HG03139 (cell line): ENCODE measurements around the gene ACSBG1.
"Not testable (repeated sequence)": the region's sequence is repeated elsewhere in the genome, so short reads cannot be mapped to it uniquely, and the experiment has no call there.

Experiments used
- ATAC-seq: cut with Tn5 transposase; IDR thresholded peaks from one replicate; pipeline ENCODE4 v1.9.1; 2021; ENCODE audit not compliant: unreplicated experiment

The ACSBG1 gene

DNA sequence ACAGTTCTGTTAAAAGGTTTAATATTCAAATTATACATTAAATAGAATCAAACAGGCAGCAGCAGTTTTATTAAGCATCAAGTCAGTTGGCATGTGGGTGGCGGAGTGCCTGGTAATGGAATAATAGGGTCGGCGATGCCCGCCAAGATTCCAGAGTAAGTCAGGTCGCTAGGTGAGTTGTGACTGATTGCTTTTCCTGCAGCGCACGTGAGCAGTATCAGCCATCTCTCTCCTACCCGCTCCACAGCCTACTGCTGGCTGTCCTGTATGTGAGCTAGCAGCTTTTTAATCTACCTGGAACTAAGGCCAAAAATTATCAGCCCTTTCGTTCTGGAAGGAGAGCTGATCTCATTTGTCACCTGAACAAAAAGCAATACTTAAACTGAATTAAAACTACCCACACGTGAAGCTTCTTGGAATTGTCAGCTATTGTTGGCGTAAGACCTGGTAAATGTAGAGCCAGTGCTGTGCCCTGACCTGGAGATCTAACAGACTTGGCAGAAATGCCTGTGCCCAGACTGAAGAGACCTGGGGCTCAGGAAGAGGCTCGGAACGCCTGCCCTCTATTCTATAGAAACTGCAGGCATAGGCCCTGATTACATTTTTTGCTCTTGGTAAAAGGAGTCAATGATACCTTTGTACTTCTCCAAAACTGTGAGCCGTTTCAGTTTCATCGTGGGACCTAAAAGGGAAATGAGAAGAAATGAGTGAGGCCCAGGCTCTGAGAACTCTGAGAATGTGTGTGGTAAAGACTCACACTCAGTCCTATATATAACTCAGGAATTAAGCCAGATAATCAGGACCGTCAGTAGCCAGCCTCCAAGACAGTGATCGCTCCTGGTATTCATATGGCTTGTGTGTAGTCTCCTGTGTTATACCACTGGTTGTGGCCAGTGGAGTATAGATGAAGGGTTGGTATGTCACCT is 63.3 kb downstream of the ACSBG1 start:
- peak; percentile 42 for ATAC-seq

DNA sequence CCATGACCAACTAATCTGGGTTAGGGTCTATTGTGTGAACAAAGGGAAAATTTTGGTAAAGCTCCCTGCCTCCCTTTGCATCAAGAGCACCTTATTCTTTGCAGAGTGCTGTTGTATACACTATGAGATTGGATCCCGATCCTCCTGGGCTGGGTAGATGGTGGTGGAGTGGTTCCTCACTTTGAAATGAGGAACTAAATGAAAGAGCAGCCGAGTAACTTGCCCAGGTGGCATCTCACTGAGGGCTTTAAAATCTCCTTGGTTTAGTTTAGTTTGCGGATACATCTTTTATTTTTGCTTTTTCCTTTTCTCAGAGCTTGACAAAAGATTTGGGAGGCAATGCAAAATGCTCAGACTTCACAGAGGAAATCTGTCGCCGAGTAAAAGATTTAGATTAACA is 65.8 kb downstream of the ACSBG1 start:
- ATAC-seq, result no peak

DNA sequence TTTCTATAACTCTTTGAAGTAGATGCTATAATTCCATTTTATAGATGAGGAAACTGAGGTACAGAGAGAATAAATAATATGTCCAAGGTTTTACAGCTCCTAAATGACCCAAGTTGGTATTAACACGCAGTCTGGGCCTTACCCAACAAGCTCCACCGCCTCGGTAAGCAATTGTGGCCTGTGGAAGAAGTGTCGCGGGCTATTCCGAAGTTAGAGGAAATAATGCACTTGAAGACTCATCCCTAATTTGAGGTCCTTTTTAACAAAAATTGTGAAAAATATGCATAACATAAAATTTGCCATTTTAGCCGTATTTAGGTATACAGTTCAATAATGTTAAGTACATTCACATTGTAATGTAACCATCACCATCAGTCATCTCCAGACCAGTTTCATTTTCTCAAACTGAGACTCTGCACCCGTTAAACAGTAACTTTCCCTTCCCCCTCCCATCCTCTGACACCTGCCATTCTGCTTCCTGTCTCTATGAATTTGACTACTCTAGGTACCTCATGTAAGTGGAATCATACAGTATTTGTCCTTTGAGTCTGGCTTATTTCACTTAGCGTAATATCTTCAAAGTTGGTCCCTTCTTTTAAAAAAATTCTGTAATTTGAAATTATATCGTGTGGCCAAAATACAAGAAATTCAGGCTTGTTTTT is 67.0 kb downstream of the ACSBG1 start:
- ATAC-seq, result peak; percentile 74

DNA sequence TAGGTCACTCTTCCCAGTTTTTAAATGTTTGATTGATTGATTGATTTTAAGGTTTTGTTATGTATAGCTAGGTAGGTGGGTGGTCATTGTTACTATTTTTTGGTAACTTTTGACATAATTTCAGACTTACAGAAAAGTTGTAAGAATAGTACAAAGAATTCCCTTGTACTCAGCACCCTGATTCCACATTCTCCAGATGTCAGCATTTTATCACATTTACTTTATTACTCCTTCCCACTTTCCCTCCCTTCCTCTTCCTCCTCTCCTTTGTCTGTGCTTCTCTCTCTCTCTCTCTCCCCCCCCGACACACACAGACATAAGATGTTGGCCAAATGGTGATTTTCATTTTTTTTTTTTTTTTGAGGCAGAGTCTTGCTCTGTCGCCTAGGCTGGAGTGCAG is 70.4 kb downstream of the ACSBG1 start:
- ATAC-seq, result no peak

DNA sequence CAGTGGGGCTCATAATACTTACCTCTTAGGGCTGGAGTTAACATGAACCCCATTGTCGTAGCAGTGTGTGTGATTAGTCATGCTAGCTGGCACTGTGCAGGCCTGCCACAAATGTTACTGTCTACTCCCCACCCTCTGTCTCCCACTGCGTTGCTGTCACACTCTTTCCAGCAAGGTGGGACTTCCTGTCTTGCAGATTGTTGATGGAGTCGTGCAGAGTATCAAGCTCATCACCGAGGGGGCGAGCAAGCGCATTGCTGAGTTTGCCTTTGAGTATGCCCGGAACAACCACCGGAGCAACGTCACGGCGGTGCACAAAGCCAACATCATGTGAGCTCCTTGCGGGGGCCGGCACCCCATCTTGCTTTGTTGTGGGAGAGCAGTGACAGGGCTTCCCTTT is 72.3 kb downstream of the ACSBG1 start:
- ATAC-seq, result no peak

DNA sequence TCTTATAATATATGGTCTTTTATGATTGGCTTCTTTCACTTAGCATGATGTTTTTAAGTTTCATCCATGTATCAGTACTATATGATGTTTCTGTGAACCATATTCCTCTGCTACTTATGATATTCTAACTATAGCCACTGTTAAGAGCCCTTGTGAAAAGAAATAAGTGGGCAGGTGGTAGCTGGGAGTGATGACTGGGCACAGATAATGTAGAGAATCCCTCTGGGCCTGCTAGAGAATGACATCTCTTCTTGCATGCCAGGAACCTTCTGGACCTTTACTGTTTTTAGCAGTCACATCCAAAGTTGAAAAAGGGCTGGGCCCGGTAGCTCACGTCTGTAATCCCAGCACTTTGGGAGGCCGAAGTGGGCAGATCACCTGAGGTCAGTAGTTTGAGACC is 75.0 kb downstream of the ACSBG1 start:
- no peak for ATAC-seq

DNA sequence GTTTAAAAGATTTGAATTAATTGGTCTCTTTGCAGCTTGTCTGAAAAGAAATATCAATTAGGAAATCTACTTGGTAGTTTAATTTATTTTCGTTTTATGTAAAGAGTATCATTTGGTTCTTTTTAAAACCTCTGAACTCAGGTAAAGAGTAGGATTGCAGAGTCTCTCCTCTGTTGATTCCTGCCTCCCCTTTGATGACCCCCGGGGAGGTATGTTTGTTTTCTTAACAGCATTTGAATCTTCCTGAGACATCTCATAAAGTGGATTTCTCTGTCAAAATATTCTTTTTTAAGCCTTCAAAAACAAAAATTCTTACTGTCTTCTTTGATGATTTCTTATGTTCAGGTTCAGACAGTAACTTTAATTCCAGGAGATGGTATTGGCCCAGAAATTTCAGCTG is 77.2 kb downstream of the ACSBG1 start:
- ATAC-seq, result no peak

DNA sequence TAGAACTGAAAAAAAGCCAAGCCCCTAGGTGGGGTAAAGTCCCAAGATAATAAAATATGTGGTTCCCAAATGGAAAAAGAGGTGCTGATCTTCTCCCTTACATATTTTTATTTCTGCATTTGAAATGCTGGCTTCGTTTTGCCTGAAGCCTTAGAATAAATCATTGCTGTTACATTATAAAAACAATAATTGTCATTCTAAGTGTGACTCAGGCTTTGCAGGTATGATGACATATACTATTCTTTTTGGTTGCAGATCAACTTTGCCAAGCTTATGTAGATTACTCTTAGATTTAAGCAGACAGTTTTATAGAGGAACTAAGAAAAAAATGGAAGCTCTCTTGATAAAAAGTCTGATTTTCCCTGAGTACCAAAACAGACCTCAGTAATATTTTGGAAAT is 77.7 kb downstream of the ACSBG1 start:
- no peak for ATAC-seq

DNA sequence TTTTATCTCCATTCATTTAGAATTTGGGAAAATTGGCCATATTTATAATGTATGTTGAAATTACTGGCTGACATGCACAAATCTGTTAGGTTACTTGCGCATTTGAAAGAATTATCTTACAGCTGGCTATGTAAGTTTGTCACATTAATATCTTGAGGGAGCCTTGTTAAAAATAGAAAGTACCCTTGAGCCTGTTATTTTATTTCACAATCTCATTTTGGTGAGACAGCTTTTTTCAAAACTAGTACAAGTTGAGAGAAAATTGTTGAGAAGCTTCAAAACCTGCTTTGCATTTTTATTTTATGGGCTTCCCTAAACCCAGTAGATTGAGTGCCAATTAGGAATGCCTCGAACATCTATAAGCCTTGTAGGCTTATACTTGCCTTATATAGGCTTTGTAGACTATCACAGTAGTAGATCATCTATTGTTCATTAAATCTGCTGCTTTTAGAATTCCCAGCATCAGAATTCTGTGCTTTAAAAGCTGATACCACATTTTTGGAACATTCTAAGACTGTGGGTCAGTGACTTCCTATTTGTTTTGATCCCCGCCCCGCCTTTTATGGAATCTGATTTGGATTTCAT is 78.9 kb downstream of the ACSBG1 start:
- no peak for ATAC-seq

DNA sequence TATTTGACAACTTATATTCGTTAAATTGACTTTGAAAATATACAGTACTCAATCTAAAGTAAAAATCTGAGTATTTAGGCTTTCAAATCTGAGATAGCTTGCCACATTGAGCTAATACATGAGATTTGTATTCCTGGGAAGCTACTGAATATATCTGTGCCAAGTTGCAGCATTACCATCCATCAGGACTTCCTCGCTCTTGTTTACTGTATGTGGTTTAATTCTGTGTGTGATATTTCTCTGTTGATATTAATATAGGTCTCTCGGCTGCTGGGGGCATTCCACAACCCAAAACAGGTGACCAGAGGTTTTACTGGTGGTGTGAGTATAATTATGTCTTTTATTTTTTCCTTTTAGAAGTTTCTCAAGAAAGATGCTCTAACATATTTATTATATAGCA is 79.4 kb downstream of the ACSBG1 start:
- no peak for ATAC-seq

DNA sequence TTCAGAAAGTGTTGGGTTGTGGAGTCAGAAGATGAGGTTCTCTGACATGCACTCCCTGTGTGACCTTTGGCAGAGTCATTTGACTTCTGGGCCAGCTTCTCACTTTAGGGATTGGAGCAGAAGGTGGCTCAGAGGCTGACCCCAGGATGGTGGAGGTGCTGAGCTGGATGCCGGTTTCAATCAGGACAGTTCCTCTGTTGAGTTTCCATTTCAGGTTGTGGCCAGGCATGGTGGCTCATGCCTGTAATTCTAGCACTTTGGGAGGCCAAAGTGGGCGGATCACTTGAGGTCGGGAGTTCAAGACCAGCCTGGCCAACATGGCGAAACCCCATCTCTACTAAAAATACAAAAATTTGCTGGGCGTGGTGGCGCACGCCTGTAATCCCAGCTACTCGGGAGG is 83.3 kb downstream of the ACSBG1 start:
- not testable (repeated sequence) for ATAC-seq

DNA sequence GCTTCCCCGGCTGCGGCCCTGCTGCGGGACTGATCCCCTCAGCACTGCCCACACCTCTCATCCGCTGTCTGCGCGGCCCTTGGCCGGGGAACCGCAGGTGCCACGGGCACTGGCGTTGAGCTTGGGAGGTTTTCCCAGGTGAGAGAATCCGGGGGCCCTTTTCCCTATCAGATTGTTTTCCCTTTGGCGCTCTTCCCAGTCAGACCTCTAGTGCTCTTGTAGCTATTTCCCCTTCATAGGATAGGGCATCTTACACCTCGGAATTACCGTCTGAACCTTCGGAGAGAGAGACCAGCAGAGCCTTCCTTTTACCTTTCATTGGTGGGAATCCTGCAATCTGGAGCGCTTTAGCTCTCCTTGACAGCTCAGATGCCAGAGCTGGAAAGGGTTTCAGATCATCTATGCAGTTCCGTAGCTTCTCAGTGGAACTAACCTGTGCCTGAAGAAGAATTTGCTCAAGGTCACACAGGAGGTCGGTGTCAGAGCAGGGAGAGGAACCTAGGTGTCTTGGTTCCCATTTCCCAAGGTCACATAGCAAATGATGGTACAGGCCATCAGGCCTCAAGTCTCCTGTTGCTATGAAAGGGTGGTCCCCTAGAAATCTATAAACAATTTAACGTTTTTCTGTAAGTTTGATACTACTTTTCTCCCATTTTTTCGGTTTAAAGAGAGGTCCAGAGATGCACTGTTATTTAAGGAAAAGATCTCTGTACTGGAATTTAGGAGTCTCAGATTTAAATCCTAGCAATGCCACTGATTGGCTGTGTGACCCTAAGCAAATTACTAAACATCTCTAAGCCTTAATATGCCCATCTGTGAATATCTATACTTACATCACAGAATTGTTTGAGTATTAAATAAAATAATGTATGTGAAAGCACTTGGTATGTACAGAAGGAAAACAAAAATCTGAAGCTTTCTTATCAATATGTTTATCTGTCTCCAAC is 84.3 kb downstream of the ACSBG1 start:
- no peak for ATAC-seq

DNA sequence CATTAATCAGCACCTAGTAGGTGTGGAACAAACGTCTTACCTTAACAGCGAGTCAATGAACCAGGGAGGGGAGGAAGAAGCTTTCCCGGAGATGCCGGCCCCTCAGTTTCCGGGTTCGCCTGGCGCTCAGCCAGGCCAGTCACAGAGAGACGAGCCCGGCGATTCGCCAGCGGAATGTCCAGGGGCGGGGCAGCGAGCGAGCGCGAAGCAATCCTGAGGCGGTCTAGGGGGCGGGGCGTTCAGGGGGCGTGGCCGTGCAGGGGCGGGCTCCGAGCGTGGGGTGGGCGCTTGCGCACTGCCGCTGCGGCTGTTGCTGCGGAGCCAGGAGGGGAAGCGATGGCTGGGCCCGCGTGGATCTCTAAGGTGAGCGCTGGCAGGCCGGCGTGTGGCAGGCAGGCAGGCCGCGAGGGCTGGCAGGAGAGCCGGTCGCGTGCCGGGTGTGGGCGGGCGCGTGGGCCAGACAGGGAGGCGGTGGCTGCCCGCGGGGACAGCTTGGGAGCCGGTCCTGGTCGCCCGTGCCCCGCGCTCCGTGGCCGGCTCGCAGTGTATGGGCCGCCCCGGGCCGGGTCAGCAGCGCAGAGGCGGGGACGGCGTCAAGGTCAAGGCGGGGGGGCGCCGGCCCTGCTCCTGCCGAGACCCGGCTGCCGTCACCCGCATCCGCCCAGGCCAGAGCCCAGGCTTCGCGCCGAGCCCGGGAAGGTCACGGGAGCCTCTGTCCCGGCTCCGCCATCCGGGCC is 85.1 kb downstream of the ACSBG1 start, which contains the start of gene IDH3A:
IDH3A (plus strand) TSS at position 295 of the 737 bp plus-strand sequence; CDS start at position 337, 42 bp downstream.
- ATAC-seq, result peak; percentile 71

DNA sequence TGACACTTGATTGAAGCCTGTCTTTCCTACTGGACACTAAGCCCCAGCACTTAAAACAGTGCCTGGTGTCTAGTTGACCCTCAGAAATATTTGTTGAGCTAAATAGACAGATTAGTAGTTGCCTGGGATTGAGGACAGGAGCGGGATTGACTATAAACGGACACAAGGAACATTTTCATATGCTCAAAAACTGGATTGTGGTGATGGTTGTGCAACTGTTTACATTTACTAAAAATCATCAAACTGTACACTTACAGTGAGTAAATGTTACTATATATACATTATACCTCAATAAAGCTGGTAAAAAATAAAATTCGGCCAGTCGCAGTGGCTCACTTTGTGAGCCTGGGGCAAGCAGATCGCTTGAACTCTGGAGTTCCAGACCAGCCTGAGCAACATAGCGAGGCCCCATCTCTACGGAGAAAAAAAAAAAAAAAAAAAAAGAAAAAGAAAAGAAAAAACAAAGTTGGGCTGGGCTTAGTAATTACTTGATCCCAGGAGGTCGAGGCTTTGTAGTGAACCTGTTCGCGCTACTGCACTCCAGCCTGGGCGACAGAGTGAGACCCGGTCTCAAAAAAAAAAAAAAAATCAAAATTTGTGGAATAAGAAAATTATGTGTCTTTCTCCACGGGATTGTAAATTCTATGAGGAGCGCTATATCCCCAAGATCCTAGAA is 85.8 kb downstream of the ACSBG1 start:
- ATAC-seq, result no peak

DNA sequence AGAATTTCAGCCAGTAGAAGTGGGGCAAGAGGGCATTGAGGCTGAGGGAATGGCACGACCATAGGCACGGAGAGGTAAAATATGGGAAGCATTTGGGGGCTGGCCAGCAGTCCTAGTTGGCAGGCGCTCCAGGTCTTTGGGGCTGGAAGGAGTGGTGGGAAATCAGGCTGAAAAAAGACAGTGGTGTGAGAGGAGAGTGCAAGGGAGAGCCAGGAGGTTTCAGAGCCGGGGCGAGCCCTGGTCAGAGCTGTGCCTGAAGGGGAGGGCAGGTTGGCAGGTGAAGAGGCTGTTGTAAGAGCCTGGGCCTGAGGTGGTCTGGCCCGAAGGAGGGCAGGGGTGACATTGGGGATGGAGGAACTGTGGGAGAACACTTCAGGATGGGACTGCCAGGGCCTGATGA is 86.8 kb downstream of the ACSBG1 start:
- no peak for ATAC-seq

DNA sequence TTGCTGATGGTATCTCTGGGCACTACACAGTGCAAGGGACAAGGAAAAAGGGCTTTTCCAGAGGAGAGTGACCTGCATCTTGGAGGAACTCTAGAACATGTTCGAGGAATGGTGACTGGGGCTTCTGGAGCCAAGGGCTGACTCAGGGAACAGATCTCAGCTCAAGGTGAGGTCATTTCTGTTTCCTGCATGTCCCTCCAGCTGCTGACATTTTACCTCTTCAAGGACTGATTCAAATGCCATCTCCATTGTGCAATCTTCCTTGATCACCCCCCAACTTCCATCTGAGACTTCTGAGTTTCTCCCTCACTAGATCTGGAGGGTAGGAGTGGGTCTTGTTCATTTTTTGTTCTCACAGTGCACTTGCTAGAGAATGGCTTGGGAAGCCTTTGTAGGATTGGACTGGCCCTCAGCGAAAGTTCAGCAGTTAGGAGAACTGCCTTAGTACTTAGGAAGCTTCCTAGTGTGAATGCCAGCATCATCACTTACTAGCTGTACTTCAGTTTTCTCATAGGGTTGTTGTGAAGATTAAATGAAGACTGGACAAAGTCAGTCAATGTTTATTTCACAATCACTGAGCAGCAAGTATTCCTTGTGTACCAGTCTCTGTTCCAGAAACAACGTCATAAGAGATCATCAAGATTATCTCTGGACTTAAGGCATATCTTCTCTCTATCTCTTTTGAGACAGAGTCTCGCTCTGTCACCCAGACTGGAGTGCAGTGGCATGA is 87.8 kb downstream of the ACSBG1 start:
- ATAC-seq, result no peak

DNA sequence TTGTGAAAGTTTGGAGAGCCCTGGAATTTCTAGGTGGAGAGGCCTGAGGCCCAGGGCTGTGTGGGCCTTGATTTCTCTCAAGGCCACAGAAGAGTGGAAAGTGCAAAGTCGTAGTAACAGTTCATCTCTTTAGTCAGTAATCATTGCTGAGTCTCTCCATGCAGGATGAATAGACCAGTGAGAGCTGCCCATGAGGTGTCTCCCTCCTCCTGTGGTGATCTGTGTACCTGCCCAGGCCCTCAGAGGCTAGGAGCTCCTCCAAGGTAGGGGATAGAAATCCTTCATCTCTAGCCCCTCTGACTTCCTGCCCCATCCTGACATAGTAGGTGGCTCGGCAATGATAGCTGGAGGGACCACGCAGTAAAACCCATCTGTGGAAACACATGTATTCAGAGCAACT is 92.0 kb downstream of the ACSBG1 start:
- ATAC-seq, result no peak

DNA sequence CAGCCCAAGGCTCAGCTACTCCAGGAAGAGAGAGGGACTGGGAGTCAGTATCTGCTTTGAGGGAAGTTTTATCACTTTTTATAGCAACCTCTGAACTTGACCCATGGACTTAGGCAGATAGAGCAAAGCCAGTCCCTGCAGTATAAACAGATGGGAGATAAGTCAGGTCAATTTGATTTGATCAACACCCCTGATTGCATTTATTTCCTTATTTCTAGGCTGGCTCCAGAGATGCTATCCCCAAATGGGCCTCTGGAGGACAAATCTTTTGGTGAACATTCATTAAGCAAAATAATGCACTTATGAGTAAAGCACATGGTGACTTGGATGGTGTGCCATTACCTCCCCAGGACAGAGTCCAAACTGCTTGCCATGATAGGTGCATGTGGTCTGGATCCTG is 94.1 kb downstream of the ACSBG1 start:
- ATAC-seq, result no peak

DNA sequence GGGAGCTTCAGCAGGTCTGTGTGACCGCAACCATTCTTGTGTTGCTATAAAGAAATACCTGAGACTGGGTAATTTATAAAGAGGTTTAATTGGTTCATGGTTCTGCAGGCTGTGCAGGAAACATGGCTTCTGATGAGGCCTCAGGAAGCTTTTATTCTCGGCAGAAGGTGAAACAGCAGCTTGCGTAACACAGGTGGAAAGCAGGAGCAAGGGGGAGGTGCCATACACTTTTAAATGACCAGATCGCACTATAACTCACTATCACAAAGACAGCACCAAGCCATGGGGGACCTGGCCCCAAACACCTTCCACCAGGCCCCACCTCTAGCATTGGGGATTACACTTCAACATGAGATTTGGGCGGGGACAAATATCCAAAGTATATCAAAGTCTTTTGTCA is 94.8 kb downstream of the ACSBG1 start:
- ATAC-seq, result no peak
